ENCODE measurements around the gene KCNJ4. TPM values are rescaled to one million over a fixed set of nuclear protein-coding genes. Genes with fewer than 3 reads are reported as not detected.

The KCNJ4 gene
- total RNA-seq, 1 experiment from 2014 or later = not detected

DNA sequence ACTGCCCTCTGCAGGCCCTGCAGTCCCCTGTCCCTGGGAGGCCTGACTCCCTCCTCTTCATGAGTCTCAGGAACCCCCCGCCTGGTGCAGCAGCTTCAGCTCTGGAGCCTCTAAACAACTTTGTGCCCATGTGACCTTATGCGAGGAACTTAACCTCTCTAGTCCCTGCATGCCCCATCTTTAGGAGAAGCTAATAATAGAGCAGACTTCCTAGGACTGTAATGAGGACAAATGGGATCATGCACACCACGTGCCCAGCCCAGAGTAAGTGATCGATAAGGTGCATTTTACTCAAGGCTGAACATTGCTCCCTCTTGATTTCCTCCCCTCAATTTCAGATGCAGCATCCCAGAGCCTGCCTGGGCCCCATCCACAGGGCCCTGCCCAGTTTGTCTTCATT, 19.0 kb downstream of the KCNJ4 start:
- CTCF ChIA-PET = no interaction called here

GRCh38 chr22:38435010-38435409, 20.0 kb downstream of the KCNJ4 start:
- no peaks in the 10 kb centered on the region for H3K36me3 Mint-ChIP-seq (ENCODE audit: insufficient read depth, unreplicated experiment)

More for the DNA sequence above, 19.0 kb downstream of the KCNJ4 start:
- H3K4me1 Mint-ChIP-seq (ENCODE audit: low read depth, unreplicated experiment) = no peaks in the 10 kb centered on the region
- no peak overlapping the region for H3K4me3 Mint-ChIP-seq (ENCODE audit: low read depth, unreplicated experiment)
- intact Hi-C loops (cut with micrococcal nuclease; ENCODE audit: unreplicated experiment) = no loop called here
- no peaks in the 10 kb centered on the region for H3K36me3 Mint-ChIP-seq (ENCODE audit: insufficient read depth, unreplicated experiment)
- no peaks in the 10 kb centered on the region for H3K9me3 Mint-ChIP-seq (ENCODE audit: low read depth, unreplicated experiment)
- H3K27me3 Mint-ChIP-seq (ENCODE audit: unreplicated experiment) = peaks cover 40% of the 10 kb centered on the region
- BruUV-seq (replicated peaks) = no TSS peak
- no peak for DNase-seq
- TF ChIP-seq, protein P1, sequence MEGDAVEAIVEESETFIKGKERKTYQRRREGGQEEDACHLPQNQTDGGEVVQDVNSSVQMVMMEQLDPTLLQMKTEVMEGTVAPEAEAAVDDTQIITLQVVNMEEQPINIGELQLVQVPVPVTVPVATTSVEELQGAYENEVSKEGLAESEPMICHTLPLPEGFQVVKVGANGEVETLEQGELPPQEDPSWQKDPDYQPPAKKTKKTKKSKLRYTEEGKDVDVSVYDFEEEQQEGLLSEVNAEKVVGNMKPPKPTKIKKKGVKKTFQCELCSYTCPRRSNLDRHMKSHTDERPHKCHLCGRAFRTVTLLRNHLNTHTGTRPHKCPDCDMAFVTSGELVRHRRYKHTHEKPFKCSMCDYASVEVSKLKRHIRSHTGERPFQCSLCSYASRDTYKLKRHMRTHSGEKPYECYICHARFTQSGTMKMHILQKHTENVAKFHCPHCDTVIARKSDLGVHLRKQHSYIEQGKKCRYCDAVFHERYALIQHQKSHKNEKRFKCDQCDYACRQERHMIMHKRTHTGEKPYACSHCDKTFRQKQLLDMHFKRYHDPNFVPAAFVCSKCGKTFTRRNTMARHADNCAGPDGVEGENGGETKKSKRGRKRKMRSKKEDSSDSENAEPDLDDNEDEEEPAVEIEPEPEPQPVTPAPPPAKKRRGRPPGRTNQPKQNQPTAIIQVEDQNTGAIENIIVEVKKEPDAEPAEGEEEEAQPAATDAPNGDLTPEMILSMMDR (IDR thresholded peaks at IDR 0.05; ENCODE audit: unreplicated experiment) = no peak
- H3K27ac Mint-ChIP-seq (ENCODE audit: unreplicated experiment) = no peak overlapping the region

GRCh38 chr22:38433871-38434270, 21.1 kb downstream of the KCNJ4 start:
- H3K27me3 Mint-ChIP-seq (ENCODE audit: unreplicated experiment) = peaks cover 31% of the 10 kb centered on the region
- intact Hi-C loops (cut with micrococcal nuclease; ENCODE audit: unreplicated experiment) = no loop called here
- no peak overlapping the region for H3K27ac Mint-ChIP-seq (ENCODE audit: unreplicated experiment)
- H3K36me3 Mint-ChIP-seq (ENCODE audit: insufficient read depth, unreplicated experiment) = no peaks in the 10 kb centered on the region
- no TSS peak for BruUV-seq (replicated peaks)
- TF ChIP-seq, protein P1 (IDR thresholded peaks at IDR 0.05; ENCODE audit: unreplicated experiment) = no peak
- CTCF ChIA-PET = interaction anchor here (0.6 to 1.0 kb wide), 2 partner anchors 77 to 329 kb away, joined by 3 to 4 read pairs; no protein-coding TSS in a partner anchor
- no peaks in the 10 kb centered on the region for H3K9me3 Mint-ChIP-seq (ENCODE audit: low read depth, unreplicated experiment)
- H3K4me1 Mint-ChIP-seq (ENCODE audit: low read depth, unreplicated experiment) = no peaks in the 10 kb centered on the region
- DNase-seq = no peak
- no peak overlapping the region for H3K4me3 Mint-ChIP-seq (ENCODE audit: low read depth, unreplicated experiment)

More at GRCh38 chr22:38435010-38435409, 20.0 kb downstream of the KCNJ4 start:
- Mint-ChIP-seq H3K27me3 (ENCODE audit: unreplicated experiment) (peaks cover 30% of the 10 kb centered on the region), H3K27ac (ENCODE audit: unreplicated experiment) (no peak overlapping the region), H3K4me3 (ENCODE audit: low read depth, unreplicated experiment) (no peak overlapping the region), H3K9me3 (ENCODE audit: low read depth, unreplicated experiment) (no peaks in the 10 kb centered on the region), H3K4me1 (ENCODE audit: low read depth, unreplicated experiment) (no peaks in the 10 kb centered on the region)
- intact Hi-C loops (cut with micrococcal nuclease; ENCODE audit: unreplicated experiment) = no loop called here
- CTCF ChIA-PET = interaction anchor here (1.0 kb wide), 1 partner anchor 76 kb away, joined by 3 read pairs; no protein-coding TSS in a partner anchor
- DNase-seq = no peak
- TF ChIP-seq, protein P1 (IDR thresholded peaks at IDR 0.05; ENCODE audit: unreplicated experiment) = no peak
- no TSS peak for BruUV-seq (replicated peaks)

DNA sequence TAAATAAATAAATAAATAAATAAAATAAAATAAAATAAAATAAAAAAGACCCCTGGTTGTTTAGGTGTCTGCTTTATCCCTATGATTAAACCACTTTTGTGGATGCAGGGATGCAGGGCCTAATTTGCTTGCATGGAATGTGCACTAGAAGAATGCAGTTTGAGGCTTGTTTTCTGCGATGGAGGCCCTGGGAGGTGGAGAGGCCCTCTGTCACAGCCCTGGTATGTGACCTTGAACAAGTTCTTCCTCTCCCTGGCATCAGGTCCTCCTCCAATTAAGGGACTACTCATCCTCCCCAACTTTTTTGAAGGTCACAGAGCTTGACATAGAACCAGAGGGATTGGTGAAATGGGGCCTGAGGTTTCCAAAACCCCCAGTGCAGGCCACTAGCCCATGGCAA, 22.7 kb downstream of the KCNJ4 start:
- no peaks in the 10 kb centered on the region for H3K36me3 Mint-ChIP-seq (ENCODE audit: insufficient read depth, unreplicated experiment)
- H3K4me1 Mint-ChIP-seq (ENCODE audit: low read depth, unreplicated experiment) = no peaks in the 10 kb centered on the region
- H3K27ac Mint-ChIP-seq (ENCODE audit: unreplicated experiment) = no peak overlapping the region
- TF ChIP-seq, protein P1 (IDR thresholded peaks at IDR 0.05; ENCODE audit: unreplicated experiment) = no peak
- peaks cover 38% of the 10 kb centered on the region for H3K27me3 Mint-ChIP-seq (ENCODE audit: unreplicated experiment)
- no peak for DNase-seq
- intact Hi-C loops (cut with micrococcal nuclease; ENCODE audit: unreplicated experiment) = no loop called here
- no TSS peak for BruUV-seq (replicated peaks)
- H3K9me3 Mint-ChIP-seq (ENCODE audit: low read depth, unreplicated experiment) = no peaks in the 10 kb centered on the region
- H3K4me3 Mint-ChIP-seq (ENCODE audit: low read depth, unreplicated experiment) = no peak overlapping the region
- CTCF ChIA-PET = no interaction called here

Measured in Calu3 (cell line).